H9 (cell line): ENCODE data around the gene CD244. TPM values are rescaled to one million over a fixed set of nuclear protein-coding genes. Genes with fewer than 3 reads are reported as not detected.

ENCODE experiments used
- DNase-seq: peaks from one replicate; pipeline ENCODE4 v3.0.0-alpha.2; 2017
- H2AFZ ChIP-seq: one replicate; pipeline ENCODE4 v1.6.1; 2013; ENCODE audit warnings: mild to moderate bottlenecking, low read length, control low read depth, moderate library complexity
- H2AK5ac ChIP-seq: 2 replicates; pipeline ENCODE4 v1.6.1; 2013; ENCODE audit warnings: low read length, control low read depth, mixed read lengths; ENCODE audit not compliant: insufficient read length
- H2BK120ac ChIP-seq: one replicate; pipeline ENCODE4 v1.6.1; 2013; ENCODE audit warnings: low read depth, mild to moderate bottlenecking, low read length, control low read depth, inconsistent platforms; ENCODE audit not compliant: poor library complexity, severe bottlenecking
- H2BK12ac ChIP-seq: 2 replicates; pipeline ENCODE4 v1.6.1; 2013; ENCODE audit warnings: low read length, control low read depth, mixed read lengths, low read depth; ENCODE audit not compliant: insufficient read length
- H2BK15ac ChIP-seq: 2 replicates; pipeline ENCODE4 v1.6.1; 2013; ENCODE audit warnings: low read depth, low read length, control low read depth
- H2BK20ac ChIP-seq: one replicate; pipeline ENCODE4 v1.6.1; 2013; ENCODE audit warnings: low read depth, mild to moderate bottlenecking, low read length, control low read depth, inconsistent platforms; ENCODE audit not compliant: poor library complexity, severe bottlenecking
- H2BK5ac ChIP-seq: 2 replicates; pipeline ENCODE4 v1.6.1; 2013; ENCODE audit warnings: low read length, control low read depth, mixed read lengths; ENCODE audit not compliant: insufficient read length
- H3K14ac ChIP-seq: 2 replicates; pipeline ENCODE4 v1.6.1; 2013; ENCODE audit warnings: low read length, control low read depth; ENCODE audit not compliant: insufficient read depth
- H3K18ac ChIP-seq: 2 replicates; pipeline ENCODE4 v1.6.1; 2013; ENCODE audit warnings: low read depth, mild to moderate bottlenecking, mixed read lengths, low read length, control low read depth; ENCODE audit not compliant: insufficient read length
- H3K23ac ChIP-seq: 2 replicates; pipeline ENCODE4 v1.6.1; 2013; ENCODE audit warnings: low read length, control low read depth, mixed read lengths, low read depth; ENCODE audit not compliant: insufficient read length
- H3K23me2 ChIP-seq: 2 replicates; pipeline ENCODE4 v1.6.1; 2013; ENCODE audit warnings: low read depth, mild to moderate bottlenecking, mixed read lengths, low read length, control low read depth; ENCODE audit not compliant: insufficient read length, poor library complexity, severe bottlenecking
- H3K27ac ChIP-seq: 2 replicates; pipeline ENCODE4 v1.5.1; 2013; ENCODE audit warnings: low read length, control low read depth, mixed read lengths, low read depth; ENCODE audit not compliant: insufficient read length
- H3K27me3 ChIP-seq: 2 replicates; pipeline ENCODE4 v1.6.1; 2013; ENCODE audit warnings: low read length, control low read depth, inconsistent platforms; ENCODE audit not compliant: insufficient read depth
- H3K4ac ChIP-seq: 2 replicates; pipeline ENCODE4 v1.6.1; 2013; ENCODE audit warnings: low read depth, mild to moderate bottlenecking, control low read depth, inconsistent platforms, low read length, moderate library complexity
- H3K4me1 ChIP-seq: 2 replicates; pipeline ENCODE4 v1.6.1; 2013; ENCODE audit warnings: low read length, control low read depth, inconsistent platforms; ENCODE audit not compliant: insufficient read depth
- H3K4me2 ChIP-seq: 2 replicates; pipeline ENCODE4 v1.6.1; 2013; ENCODE audit warnings: low read length, control low read depth, mixed read lengths; ENCODE audit not compliant: insufficient read length, insufficient read depth
- H3K56ac ChIP-seq: 2 replicates; pipeline ENCODE4 v1.6.1; 2013; ENCODE audit warnings: low read depth, mild to moderate bottlenecking, mixed read lengths, low read length, control low read depth; ENCODE audit not compliant: insufficient read length
- H3K79me1 ChIP-seq: 2 replicates; pipeline ENCODE4 v1.6.1; 2013; ENCODE audit warnings: low read depth, mild to moderate bottlenecking, moderate library complexity, low read length, control low read depth, inconsistent platforms; ENCODE audit not compliant: insufficient read depth, poor library complexity, severe bottlenecking
- H3K79me2 ChIP-seq: 2 replicates; pipeline ENCODE4 v1.6.1; 2013; ENCODE audit warnings: low read length, control low read depth, inconsistent platforms; ENCODE audit not compliant: insufficient read depth
- H3K9ac ChIP-seq: 2 replicates; pipeline ENCODE4 v1.6.1; 2013; ENCODE audit warnings: low read length, control low read depth, mixed read lengths; ENCODE audit not compliant: insufficient read length; ENCODE audit errors: extremely low read depth
- H3K9me3 ChIP-seq: one replicate; pipeline ENCODE4 v1.6.1; 2013; ENCODE audit warnings: low read depth, low read length, inconsistent platforms; ENCODE audit not compliant: control insufficient read depth
- H3T11ph ChIP-seq: one replicate; pipeline ENCODE4 v1.6.1; 2013; ENCODE audit warnings: mild to moderate bottlenecking, low read length, control low read depth, inconsistent platforms
- H4K20me1 ChIP-seq: one replicate; pipeline ENCODE4 v1.6.1; 2013; ENCODE audit not compliant: control insufficient read depth, insufficient read length, insufficient read depth
- H4K5ac ChIP-seq: 2 replicates; pipeline ENCODE4 v1.6.1; 2013; ENCODE audit warnings: low read depth, mild to moderate bottlenecking, mixed read lengths, low read length, control low read depth; ENCODE audit not compliant: insufficient read length
- H4K8ac ChIP-seq: replicated peaks from 2 replicates; pipeline ENCODE4 v1.6.1; 2013; ENCODE audit warnings: low read length, control low read depth, mixed read lengths, low read depth; ENCODE audit not compliant: insufficient read length
- H4K91ac ChIP-seq: 2 replicates; pipeline ENCODE4 v1.6.1; 2013; ENCODE audit warnings: low read depth, mild to moderate bottlenecking, moderate library complexity, mixed read lengths, low read length, control low read depth; ENCODE audit not compliant: insufficient read length
- H3K27ac Mint-ChIP-seq, 3 experiments: 2 replicates in 2 of 3; 3 replicates in 1 of 3; pipeline ENCODE4 v1.8.0; 2020 to 2021; ENCODE audit warnings: mixed read lengths in 3 of 3, mild to moderate bottlenecking in 1 of 3, moderate library complexity in 1 of 3
- H3K27me3 Mint-ChIP-seq: 2 replicates; pipeline ENCODE4 v1.8.0; 2021; ENCODE audit warnings: low read depth, mild to moderate bottlenecking, moderate library complexity, mixed read lengths
- H3K36me3 Mint-ChIP-seq, 3 experiments: 2 replicates in 2 of 3; 3 replicates in 1 of 3; pipeline ENCODE4 v1.8.0; 2020 to 2021; ENCODE audit warnings: low read depth in 3 of 3, mixed read lengths in 3 of 3; ENCODE audit not compliant: insufficient read depth in 1 of 3
- H3K4me1 Mint-ChIP-seq, 2 experiments: 2 replicates each; pipeline ENCODE4 v1.8.0; 2020; ENCODE audit warnings: mixed read lengths in 2 of 2
- H3K4me3 Mint-ChIP-seq, 2 experiments: 2 replicates in 1 of 2; 3 replicates in 1 of 2; pipeline ENCODE4 v1.8.0; 2020 to 2021; ENCODE audit warnings: mild to moderate bottlenecking in 2 of 2, mixed read lengths in 2 of 2, moderate library complexity in 1 of 2
- H3K9me3 Mint-ChIP-seq, 2 experiments: 2 replicates in 1 of 2; 3 replicates in 1 of 2; pipeline ENCODE4 v1.8.0; 2020; ENCODE audit warnings: mild to moderate bottlenecking in 2 of 2, mixed read lengths in 2 of 2, moderate library complexity in 1 of 2
- CTCF ChIP-seq: fragments of 200-600 bp; sonication (generic); conservative IDR thresholded peaks from 3 replicates; pipeline ENCODE4 v1.8.0; 2021; ENCODE audit warnings: antibody characterized with exemption, mild to moderate bottlenecking
- total RNA-seq: library from RNA; stranded (reverse); gene quantifications from 2 replicates; pipeline ENCODE4 v1.2.1, GENCODE V29; 2021

CD244 gene
- total RNA-seq, 1 experiment from 2014 or later = not detected

DNA sequence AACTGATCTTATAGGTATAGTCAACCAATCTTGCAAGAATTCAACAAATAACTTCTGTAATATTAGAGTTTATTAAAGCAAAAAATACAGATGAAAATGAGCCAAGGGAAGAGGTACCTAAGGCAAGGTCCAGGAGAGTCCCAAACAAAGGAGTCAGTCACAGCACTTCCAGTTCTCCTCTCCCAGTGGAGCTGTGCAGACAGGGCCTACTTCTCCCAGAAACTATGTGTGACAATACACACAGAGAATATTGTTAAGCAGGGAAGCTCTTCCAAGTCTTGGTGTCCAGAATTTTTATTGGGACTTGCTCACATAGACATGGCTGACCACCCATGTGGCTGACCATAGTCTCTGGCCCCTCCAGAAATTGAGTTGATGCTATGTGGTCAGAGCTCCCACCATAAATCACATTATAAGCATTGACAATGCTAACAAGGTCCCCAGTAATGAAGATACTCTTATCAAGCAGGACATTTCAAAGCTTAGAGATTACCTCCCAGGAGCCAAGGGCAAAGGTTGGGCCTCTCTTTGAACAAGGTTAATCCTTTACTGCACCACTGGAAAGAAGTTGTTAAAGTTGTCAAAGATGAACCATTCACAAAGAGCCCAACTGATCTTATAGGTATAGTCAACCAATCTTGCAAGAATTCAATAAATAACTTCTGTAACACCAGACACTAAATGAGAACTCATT is 3.5 kb upstream of the CD244 start:
- Histone ChIP-seq H2BK12ac (no peak overlapping the region), H3K27ac (no peak overlapping the region), H4K91ac (no peak overlapping the region), H3K23ac (no peak overlapping the region), H3T11ph (no peak overlapping the region), H2AFZ (no peak overlapping the region), H3K18ac (no peak overlapping the region), H3K4me1 (no peaks in the 10 kb centered on the region), H3K79me1 (no peaks in the 10 kb centered on the region), H2BK5ac (no peak overlapping the region), H4K5ac (no peak overlapping the region), H2BK20ac (no peak overlapping the region), H3K14ac (no peak overlapping the region), H2BK15ac (no peak overlapping the region), H3K23me2 (no peaks in the 10 kb centered on the region), H4K20me1 (no peaks in the 10 kb centered on the region), H4K8ac (no peak overlapping the region), H3K9me3 (no peaks in the 10 kb centered on the region), H3K4ac (no peak overlapping the region), H3K56ac (no peak overlapping the region), H2BK120ac (no peak overlapping the region), H3K27me3 (no peaks in the 10 kb centered on the region), H3K79me2 (no peaks in the 10 kb centered on the region), H3K4me2 (no peak overlapping the region), H3K9ac (no peak overlapping the region), H2AK5ac (no peak overlapping the region)
- no peaks in the 10 kb centered on the region for H3K36me3 Mint-ChIP-seq
- no peak for TF ChIP-seq CTCF
- H3K4me1 Mint-ChIP-seq = peaks cover 1 to 4% of the 10 kb centered on the region in 2 experiments
- H3K9me3 Mint-ChIP-seq = no peaks in the 10 kb centered on the region
- H3K27ac Mint-ChIP-seq = no peak overlapping the region
- no peak overlapping the region for H3K4me3 Mint-ChIP-seq
- H3K27me3 Mint-ChIP-seq = peaks cover 3% of the 10 kb centered on the region; the same call in 1 of the 2 replicates
- DNase-seq = no peak
